ENCODE results near the gene KLHL5.
"Not testable (repeated sequence)": the region's sequence is repeated elsewhere in the genome, so short reads cannot be mapped to it uniquely, and the experiment has no call there.

KLHL5 gene

DNA sequence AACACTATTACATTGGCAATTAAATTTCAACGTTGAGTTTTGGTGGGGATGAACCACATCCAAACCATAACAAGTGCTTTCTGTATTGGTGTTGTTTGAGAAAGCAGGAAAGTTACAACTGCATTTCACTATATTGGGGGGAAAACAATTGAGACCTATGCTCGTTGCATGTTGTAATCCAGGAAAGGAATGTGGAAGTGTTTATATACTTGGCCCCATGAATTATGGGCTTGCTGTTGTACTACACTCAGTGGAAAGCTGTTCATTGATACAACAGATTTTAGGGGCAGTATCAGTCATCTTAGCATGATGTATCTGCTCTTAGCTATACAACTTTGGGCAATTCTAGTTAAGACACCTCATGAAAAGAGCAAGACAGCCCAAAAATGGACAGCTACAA is 52.4 kb downstream of the KLHL5 start:
- DNase-seq = no peak

GRCh38 chr4:39118034-39118658 is 56.1 kb downstream of the KLHL5 start:
- peak; percentile 14 for DNase-seq

- no peak for DNase-seq
Observed at GRCh38 chr4:39120418-39120817, 58.4 kb downstream of the KLHL5 start.

DNA sequence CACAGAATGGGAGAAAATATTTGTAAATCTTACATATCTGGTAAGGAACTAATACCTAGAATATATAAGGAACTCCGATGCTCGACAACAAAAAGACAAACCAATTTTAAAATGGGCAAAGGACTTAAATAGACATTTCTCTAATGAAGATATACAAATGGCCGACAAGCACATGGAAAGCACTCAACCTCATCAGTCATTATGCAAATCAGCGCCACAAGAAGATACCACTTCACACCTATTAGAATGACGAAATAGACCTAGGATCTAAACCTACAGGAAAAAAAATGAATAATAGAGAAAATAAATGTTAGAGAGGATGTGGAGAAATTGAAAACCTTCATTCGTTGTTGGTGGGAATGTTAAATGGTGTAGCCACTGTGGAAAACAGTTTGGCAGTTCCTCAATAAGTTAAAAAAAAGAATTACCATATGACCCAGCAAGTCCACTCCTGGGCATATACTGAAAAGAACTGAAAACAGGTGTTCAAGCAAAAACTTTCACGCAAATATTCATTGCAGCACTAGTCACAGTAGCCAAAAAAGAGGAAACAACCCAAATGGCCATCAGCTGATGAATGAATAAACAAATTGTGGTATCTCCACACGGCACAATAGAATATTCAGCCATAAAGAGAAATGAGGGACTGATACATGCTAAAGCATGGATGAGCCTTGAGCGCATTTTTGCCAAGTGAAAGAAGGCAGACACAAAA is 63.0 kb downstream of the KLHL5 start:
- no peak for DNase-seq

- DNase-seq = no peak
Observed at GRCh38 chr4:39125600-39125985, 63.6 kb downstream of the KLHL5 start.

DNA sequence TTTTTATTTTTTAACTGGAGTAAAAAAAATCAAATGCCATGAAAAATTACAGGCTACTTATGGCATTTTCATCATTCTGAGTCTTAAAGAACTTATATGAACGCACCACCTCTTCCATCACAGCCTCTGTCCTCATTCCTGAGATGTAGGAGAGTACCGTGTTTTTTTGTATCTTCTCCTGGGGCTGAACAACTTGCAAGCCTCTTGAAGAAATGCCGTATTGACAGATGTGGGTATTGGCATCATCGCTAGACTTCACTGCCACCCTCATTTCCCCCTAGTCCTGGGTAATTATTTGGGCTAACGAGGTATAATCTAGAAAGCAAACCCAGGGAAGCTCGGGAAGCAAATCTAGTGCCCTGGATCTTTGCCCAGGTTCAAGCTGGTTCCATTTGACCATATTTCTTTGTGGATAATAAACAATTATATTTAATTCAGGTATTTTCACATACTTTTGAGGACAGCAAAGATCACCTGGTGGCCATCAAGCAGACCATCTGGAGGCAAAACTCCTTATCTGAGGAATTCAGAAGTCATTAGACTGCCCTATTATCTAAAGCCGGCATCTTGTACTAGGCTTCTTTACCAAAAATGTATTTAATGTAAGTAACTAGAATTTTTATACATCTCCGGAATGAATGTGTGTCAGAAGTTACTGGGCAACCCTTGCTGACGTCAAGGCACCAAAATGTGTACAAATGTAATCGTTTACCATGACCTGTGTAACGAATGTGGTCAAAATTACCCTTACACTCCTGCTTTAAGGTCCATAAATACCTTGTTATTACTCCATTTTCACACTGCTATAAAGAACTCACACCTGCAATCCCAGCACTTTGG is 64.4 kb downstream of the KLHL5 start:
- DNase-seq = no peak

DNA sequence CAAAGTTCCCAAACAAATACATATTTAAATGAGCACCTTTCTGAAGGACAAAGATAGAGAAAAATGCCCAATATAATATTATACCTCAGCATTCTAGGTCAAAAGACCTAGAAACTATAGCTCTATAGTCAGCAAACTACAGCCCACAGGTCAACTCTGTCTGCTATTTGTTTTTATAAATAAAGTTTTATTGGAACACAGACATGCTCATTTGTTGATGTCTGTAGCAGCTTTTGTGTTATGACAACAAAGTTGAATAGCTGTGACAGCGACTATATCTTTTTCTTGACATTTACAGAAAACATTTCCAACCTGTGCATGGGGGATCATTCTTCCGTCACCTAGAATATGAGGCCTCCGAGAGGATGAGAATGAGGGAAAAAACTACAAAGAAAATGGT is 71.6 kb downstream of the KLHL5 start:
- no peak for DNase-seq

DNA sequence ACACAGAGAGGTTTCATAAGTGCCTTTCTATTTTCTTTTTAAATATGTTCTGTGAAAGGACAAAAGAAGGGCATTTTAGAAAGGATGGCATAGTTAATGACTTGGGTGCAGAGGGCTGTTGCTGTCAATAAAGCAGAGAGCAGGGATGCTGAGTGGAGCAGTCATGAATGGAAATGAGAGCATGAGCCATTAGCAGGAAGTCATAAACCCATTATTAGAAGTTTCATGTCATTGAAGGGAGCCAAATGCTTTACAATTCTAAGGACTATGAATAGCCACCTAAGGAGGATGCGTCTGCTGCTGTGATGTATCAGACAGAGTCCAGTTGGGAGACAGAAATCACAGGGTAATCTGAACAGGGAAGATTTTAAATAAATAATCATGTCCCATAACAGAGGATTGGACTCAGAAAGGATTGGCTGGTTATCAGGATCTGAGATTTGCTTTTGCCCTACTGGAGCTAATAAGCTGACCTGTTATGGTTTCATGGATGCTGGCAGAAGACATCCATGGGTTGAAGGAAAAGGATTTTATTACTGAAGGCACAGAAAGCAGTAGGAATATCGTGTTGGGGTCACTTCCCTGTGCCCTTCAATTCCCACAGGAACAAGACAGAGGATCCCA is 72.8 kb downstream of the KLHL5 start:
- DNase-seq = no peak

GRCh38 chr4:39138227-39138626 is 76.2 kb downstream of the KLHL5 start:
- not testable (repeated sequence) for DNase-seq

- no peak for DNase-seq
Observed at GRCh38 chr4:39146211-39146610, 84.2 kb downstream of the KLHL5 start.

DNA sequence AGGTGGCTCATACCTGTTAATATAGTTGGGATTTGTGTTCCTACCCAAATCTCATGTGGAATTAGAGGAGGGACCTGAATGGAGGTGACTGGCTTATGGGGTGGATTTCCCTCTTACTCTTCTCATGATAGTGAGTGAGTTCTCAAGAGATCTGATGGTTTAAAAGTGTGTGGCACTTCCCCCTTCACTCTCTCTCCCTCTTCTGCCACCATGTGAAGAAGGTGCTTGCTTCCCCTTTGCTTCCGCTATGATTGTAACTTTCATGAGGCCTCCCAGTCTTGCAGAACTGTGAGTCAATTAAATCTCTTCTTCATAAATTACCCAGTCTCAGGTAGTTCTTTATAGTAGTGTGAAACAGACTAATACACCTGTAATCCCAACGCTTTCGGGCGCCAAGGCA is 92.0 kb downstream of the KLHL5 start:
- no peak for DNase-seq

DNA sequence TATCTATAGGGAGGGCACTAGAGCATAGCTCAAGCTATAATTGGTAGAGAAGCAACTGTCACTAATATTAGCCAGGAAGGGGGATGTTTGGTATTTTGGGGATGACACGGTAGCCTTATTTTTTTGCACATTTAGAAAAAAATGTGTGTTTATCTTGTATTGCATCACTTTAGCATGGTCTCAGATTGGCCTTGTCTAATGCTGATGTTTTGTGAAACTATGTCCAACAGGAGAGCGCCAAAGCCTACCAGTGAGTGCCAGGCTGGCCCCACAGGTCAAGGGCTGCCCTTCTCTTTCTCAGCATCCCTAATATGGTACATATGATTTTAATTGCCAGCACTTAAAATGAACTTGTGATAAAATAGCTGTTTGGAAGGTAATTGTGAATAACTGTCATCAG is 95.5 kb downstream of the KLHL5 start:
- DNase-seq = no peak

- DNase-seq = no peak
Observed at GRCh38 chr4:39166177-39166576, 104.1 kb downstream of the KLHL5 start.

- no peak for DNase-seq
Observed at GRCh38 chr4:39166669-39167068, 104.6 kb downstream of the KLHL5 start.

DNA sequence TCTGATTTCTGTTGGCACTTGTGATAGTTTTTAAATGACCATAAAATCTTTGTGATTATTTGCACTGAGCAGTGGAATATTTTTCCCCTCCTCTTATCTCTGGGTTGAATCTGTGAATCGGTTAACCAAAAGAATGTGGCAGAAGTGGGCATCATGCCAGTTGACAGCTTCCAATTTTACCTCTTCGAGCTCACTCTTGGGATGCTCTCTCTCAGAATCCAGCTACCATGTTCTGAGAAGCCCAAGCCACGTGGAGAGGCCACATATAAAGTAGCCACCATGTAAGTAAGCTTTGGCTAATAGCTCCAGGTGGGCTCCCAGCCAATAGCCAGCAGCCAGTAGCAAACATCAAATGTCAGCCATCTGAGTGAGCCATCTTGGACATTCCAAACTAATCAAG is 107.4 kb downstream of the KLHL5 start:
- DNase-seq = no peak

GRCh38 chr4:39170301-39170700 is 108.3 kb downstream of the KLHL5 start:
- no peak for DNase-seq
